ENCODE results near the gene ISG20. TPM values are rescaled to one million over a fixed set of nuclear protein-coding genes. Genes with fewer than 3 reads are reported as not detected.

The ISG20 gene
- total and polyA plus RNA-seq, 4 donors: 6.8 to 36.5 (median 14.3) TPM

GRCh38 chr15:88623061-88623460 lies 15.8 kb upstream of the ISG20 start:
- no peak overlapping the region for H3K4me3 ChIP-seq (ENCODE audit: low read depth in 1 of 3, low read length in 3 of 3)
- WGBS: 81% methylated on average over 2 of the region's 2 CpGs

GRCh38 chr15:88623632-88624031 lies 15.2 kb upstream of the ISG20 start:
- DNase-seq (ENCODE audit: low spot score): no peak
- Histone ChIP-seq H3K9me3 (ENCODE audit: control insufficient read depth in 4 of 4, low read length in 3 of 4) (no peaks in the 10 kb centered on the region), H3K4me3 (ENCODE audit: low read depth in 1 of 3, low read length in 3 of 3) (no peak overlapping the region), H3K27me3 (ENCODE audit: control insufficient read depth in 4 of 4, insufficient read depth in 4 of 4, low read length in 3 of 4) (no peaks in the 10 kb centered on the region), H3K36me3 (ENCODE audit: control insufficient read depth in 4 of 4, insufficient read depth in 3 of 4, low read depth in 1 of 4, low read length in 3 of 4) (peaks cover 0 to 14% (median 11%) of the 10 kb centered on the region in 4 donors), H3K4me1 (ENCODE audit: control insufficient read depth in 4 of 4, insufficient read depth in 4 of 4, low read length in 3 of 4) (peaks cover 7 to 30% (median 13%) of the 10 kb centered on the region in 4 donors), H3K9ac (ENCODE audit: low read depth in 1 of 2, low read length in 2 of 2) (no peak overlapping the region), H3K27ac (ENCODE audit: low read depth in 1 of 2, low read length in 2 of 2) (peak overlapping the region in 1 of 2 donors; percentile 13)
- WGBS: 94% methylated on average over 3 of the region's 3 CpGs
- TF ChIP-seq MAX (IDR thresholded peaks at IDR 0.05) (no peak), SP1 (IDR thresholded peaks at IDR 0.05) (no peak), FOXA2 (IDR thresholded peaks at IDR 0.05) (no peak), FOXA1 (IDR thresholded peaks at IDR 0.05) (no peak), HNF4G (IDR thresholded peaks at IDR 0.05) (no peak), RAD21 (IDR thresholded peaks at IDR 0.05) (no peak), GABPA (IDR thresholded peaks at IDR 0.05 in 1 of 2, conservative IDR thresholded peaks at IDR 0.05 in 1 of 2) (no peak), CTCF (IDR thresholded peaks at IDR 0.05; ENCODE audit: low read depth, low read length, missing input control) (no peak), NR2F2 (IDR thresholded peaks at IDR 0.05) (no peak), ATF3 (IDR thresholded peaks at IDR 0.05) (no peak), EGR1 (IDR thresholded peaks at IDR 0.05; ENCODE audit: low read depth in 2 of 2) (no peak), ZBTB33 (IDR thresholded peaks at IDR 0.05) (no peak), YY1 (IDR thresholded peaks at IDR 0.05) (no peak)

More at GRCh38 chr15:88623061-88623460, 15.8 kb upstream of the ISG20 start:
- Histone ChIP-seq H3K9me3 (ENCODE audit: control insufficient read depth in 4 of 4, low read length in 3 of 4) (no peaks in the 10 kb centered on the region), H3K4me1 (ENCODE audit: control insufficient read depth in 4 of 4, insufficient read depth in 4 of 4, low read length in 3 of 4) (peaks cover 7 to 30% (median 13%) of the 10 kb centered on the region in 4 donors), H3K36me3 (ENCODE audit: control insufficient read depth in 4 of 4, insufficient read depth in 3 of 4, low read depth in 1 of 4, low read length in 3 of 4) (peaks cover 0 to 13% (median 10%) of the 10 kb centered on the region in 4 donors), H3K9ac (ENCODE audit: low read depth in 1 of 2, low read length in 2 of 2) (no peak overlapping the region), H3K27me3 (ENCODE audit: control insufficient read depth in 4 of 4, insufficient read depth in 4 of 4, low read length in 3 of 4) (no peaks in the 10 kb centered on the region), H3K27ac (ENCODE audit: low read depth in 1 of 2, low read length in 2 of 2) (peak overlapping the region in 1 of 2 donors; percentile 93)
- TF ChIP-seq TAF1 (conservative IDR thresholded peaks at IDR 0.05) (no peak), HNF4G (IDR thresholded peaks at IDR 0.05) (no peak), REST (IDR thresholded peaks at IDR 0.05) (no peak), JUND (IDR thresholded peaks at IDR 0.05) (no peak), FOXA2 (IDR thresholded peaks at IDR 0.05) (no peak)
- no peak for DNase-seq (ENCODE audit: low spot score)
